ENCODE results near the gene IL1RN.

The IL1RN gene

DNA sequence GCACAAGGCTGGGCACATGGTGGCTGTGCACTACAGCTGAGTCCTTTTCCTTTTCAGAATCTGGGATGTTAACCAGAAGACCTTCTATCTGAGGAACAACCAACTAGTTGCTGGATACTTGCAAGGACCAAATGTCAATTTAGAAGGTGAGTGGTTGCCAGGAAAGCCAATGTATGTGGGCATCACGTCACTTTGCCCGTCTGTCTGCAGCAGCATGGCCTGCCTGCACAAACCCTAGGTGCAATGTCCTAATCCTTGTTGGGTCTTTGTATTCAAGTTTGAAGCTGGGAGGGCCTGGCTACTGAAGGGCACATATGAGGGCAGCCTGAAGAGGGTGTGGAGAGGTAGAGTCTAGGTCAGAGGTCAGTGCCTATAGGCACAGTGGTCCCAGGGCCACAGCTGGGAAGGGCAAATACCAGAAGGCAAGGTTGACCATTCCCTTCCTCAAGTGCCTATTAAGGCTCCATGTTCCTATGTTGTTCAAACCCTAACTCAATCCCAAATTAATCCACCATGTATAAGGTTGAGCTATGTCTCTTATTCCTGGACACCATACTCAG lies 2.2 kb downstream of the IL1RN start:
- no peak for DNase-seq (ENCODE audit: low spot score)

DNA sequence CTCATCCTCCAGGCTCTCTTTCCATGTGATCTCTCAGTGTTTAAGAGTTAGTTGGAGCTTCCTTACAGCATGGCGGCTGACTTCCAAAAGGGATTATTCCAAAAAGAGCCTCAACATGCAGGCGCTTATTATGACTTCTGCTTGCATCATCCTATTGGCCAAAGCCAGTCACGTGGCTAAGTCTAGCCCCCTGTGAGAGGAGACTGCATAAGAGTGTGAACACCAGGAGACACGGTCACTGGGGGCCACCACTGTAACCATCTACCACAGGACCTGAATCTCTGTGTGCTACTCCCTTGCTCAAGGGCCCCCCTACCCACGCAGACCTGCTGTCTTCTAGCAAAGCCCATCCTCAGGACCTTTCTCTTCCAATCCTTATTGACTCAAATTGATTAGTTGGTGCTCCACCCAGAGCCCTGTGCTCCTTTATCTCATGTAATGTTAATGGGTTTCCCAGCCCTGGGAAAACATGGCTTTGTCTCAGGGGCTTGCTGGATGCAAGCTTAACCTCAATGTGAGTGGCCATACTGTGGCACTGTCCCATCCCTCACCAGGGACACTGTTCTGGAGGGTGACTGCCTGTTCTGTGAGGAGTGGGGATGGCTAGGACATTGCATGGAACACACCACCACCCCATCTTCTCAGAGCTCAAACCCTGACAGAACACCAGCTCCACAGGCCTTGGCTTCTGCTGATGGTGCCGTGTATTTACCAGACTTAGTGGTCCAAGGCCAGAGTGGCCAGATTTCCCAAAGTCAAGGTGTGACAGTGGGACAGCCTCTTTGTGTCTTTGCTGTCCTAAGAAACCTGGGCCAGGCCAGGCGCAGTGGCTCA lies 4.2 kb downstream of the IL1RN start:
- DNase-seq (ENCODE audit: low spot score), result no peak

DNA sequence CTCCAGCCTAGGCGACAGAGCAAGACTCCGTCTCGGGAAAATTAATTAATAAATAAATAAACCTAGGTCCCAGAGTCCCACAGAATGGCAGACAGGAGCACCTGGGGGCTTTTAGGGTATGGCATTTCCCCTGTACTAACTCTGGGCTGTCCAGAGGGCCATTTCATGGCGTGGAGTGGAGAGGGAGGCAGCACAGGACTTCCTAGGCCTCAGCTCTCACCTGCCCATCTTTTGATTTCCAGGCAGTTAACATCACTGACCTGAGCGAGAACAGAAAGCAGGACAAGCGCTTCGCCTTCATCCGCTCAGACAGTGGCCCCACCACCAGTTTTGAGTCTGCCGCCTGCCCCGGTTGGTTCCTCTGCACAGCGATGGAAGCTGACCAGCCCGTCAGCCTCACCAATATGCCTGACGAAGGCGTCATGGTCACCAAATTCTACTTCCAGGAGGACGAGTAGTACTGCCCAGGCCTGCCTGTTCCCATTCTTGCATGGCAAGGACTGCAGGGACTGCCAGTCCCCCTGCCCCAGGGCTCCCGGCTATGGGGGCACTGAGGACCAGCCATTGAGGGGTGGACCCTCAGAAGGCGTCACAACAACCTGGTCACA lies 5.1 kb downstream of the IL1RN start:
- no peak for DNase-seq (ENCODE audit: low spot score)

DNA sequence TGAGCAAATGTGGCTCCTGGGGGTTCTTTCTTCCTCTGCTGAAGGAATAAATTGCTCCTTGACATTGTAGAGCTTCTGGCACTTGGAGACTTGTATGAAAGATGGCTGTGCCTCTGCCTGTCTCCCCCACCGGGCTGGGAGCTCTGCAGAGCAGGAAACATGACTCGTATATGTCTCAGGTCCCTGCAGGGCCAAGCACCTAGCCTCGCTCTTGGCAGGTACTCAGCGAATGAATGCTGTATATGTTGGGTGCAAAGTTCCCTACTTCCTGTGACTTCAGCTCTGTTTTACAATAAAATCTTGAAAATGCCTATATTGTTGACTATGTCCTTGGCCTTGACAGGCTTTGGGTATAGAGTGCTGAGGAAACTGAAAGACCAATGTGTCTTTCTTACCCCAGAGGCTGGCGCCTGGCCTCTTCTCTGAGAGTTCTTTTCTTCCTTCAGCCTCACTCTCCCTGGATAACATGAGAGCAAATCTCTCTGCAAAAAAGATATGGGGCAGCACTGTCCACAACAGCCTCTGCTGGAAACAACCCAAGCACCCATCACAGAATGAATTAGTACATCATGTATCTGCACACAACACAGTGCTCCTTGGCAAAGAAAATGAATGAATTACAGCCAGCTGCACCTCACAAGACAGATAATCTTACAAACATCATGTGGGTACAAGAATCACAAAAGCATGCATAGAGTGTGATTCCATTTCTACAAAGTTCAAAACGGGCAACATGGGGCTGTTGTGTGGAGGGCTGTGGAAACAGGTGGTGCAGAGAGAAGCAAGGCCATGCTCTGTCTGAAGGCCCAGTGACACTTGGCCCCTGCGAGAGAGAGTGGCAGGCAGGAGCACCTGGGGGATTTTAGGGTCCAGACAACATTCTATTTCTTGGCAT lies 6.6 kb downstream of the IL1RN start:
- DNase-seq (ENCODE audit: low spot score), result no peak

DNA sequence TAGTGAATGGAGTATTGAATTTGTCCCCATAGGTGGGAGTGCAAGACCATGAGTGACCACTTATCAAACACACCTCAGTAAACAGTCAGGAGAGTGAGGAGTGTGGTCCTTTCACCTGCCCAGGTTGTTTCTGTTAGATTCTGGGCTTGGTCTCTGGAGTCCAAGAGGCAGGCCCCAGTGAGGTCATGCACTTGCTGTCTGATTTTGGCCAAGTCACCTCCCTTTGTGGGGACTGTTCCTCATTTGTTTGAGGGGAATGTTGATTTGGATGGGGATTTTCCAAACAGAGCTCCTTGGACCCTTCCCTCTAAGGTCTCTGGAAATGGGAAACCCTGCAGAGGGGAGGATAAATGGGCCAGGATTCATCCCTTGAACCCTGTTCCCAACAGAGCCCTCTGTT lies 7.3 kb downstream of the IL1RN start:
- no peak for DNase-seq (ENCODE audit: low spot score)

DNA sequence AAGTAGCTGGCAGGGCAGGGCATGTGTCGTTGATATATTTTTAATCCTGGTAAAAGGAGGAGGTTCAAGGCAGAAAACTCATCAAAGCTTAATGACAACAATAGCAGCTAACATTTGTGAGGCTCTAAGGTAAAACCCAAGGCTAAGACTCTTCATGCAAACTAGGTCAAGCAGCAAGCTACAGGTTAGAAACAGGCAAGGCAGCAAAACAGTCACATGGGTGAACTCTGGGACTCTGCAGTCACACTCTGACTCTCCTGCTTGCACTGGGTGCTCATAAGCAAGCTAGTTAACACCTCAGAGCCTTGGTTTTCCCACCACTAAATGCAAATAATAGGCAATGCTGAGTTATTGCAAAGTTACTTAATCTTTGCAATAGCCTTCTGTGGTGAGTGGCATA lies 7.9 kb downstream of the IL1RN start:
- DNase-seq (ENCODE audit: low spot score), result no peak

DNA sequence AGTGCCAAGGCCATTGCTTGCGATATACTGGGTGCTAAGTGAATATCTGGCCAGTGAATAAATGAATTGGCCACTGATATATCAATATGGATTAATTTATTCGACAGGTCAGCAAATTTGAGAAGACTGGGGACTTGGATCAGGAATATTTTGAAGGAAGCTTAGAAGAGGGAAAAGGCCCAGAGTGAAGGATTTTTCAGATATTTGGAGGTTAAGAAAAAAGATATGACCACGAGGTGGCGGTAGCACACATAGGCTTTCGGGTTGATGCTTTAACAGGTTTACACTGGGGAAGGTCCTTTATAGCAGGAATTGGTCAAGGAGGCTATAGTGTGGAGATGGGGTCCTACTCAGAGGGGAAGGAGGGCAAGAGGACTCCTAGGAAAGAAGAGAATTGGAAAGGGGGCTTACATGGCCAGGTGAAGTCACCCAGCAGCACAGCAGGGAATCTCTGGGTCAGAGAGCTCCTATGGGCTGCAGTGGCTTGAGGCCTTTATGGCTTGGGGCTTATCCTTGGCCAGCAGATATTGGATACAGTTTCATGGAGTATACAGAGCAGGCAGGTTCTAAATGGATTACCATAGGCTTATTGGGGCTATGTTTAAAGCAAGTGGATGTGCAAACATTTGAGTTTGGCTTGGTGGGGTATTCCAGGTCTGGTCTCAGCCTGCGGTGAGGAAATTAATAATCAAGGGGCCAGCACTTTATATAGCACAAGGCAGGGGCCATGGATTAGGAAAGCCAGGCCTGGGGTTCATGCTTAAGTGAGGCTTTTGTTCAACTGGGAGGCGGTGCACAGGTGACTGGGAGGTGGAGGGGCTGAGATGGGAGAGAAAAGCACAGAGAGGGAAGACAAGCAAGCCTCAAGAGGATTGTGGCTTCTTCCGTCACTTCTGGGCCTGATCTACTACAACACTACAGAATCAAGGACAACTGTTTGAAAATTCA lies 9.7 kb downstream of the IL1RN start:
- DNase-seq (ENCODE audit: low spot score), result peak; percentile 69

DNA sequence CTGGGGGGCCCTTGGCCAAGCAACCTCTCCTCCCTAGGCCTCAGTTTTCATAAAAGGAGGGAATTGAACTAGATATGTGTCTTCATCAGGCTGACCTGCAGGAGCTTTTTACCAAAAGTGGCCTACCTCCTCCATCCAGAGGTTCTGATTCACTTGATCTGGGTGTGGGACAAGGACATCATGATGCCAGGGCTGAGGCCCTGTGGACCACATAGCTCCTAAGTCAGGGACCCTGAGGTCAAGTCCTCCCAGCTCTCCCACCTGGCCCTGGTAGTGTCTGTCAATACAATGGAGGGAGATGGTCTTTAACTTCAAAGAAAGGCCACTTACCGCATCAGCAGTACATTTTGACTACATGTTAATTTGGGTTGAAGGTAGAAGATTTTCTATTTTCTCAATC lies 10.4 kb downstream of the IL1RN start:
- no peak for DNase-seq (ENCODE audit: low spot score)

DNA sequence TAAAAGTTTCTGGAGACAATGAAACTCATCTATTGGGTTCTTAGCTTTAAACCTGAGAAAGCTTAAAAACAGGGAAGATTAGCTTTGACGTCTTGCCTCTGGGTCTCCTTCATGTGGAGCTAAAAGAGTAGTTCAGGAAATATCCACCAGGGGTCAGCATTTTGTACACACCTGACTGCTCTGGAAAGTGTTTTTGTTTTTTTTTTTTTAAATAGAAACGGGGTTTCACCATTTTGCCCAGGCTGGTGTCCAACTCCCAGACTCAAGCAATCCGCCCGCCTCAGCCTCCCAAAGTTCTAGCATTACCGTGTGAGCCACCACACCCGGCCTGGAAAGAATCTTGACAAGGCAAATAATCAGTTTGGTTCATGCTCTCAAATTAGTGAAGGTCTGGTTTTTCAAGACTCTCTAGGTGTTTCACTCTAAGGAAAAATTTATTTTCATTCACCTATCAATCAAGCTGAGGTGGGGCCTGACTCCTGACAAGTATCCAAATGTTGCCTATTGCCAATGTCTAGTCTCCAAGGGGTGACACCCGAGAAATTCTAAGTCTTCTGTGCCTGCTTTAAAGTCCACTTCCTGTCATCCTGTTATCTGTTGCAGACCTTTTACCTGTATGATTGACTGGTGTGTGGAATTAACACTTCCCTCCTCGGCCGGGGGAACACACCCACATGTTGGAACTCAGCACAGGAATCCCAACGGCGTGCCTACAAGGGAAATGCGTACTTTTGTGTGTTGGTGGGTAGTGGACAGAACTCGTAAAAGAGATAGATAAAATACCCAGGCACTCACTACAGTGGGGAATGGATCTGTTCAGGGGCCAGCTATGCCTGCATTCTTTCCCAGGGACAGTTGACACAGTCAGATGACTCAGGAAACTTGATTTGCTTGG lies 11.3 kb downstream of the IL1RN start:
- DNase-seq (ENCODE audit: low spot score), result peak; percentile 84

DNA sequence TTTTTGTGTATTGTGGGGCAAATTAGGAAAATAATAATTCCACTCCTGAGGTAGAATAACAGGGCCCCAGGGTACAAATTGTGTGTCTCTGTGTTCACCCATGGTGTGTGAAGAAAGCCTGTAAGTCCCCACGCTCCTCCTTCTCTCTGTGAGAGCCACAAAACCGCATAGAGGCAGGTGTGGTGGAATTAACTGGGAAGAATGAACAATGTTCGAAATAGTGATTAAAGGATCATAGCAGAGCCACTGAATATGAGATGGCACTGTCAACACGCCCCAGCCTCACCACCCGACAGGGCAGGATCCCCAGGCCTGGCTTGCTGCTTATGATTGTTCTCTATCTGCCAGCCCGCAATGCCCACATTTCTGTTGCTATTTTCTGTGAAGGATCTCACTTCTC lies 14.1 kb downstream of the IL1RN start:
- DNase-seq (ENCODE audit: low spot score), result no peak

DNA sequence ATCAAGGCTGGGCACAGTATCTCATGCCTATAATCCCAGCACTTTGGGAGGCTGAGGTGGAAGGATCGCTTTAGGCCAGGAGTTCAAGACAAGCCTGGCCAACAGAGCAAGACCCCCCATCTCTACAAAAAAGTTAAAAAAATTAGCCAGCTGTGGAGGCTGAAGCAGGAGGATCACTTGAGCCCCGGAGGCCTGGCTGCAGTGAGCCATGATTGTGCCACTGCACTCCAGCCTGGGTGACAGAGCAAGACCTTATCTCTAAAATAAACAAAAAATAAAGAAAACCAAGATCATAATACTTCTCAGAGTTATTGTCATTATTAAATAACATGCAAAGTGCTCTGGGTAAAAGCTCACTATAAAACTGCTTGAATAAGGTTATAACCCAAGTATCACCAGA lies 14.9 kb downstream of the IL1RN start:
- DNase-seq (ENCODE audit: low spot score), result no peak

DNA sequence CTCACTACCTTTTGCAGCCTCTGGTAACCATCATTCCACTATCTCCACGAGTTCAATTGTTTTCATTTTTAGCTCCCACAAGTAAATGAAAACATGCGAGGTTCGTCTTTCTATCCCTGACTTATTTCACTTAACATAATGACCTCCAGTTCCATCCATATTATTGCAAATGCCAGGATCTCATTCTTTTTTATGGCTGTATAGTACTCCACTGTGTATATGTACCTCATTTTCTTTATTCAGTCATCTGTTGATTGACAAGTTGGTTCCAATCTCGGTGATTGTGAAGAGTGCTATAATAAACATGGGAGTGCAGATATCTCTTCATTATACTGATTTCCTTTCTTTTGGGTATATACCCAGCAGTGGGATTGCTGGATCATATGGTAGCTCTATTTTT lies 16.9 kb downstream of the IL1RN start:
- no peak for DNase-seq (ENCODE audit: low spot score)

DNA sequence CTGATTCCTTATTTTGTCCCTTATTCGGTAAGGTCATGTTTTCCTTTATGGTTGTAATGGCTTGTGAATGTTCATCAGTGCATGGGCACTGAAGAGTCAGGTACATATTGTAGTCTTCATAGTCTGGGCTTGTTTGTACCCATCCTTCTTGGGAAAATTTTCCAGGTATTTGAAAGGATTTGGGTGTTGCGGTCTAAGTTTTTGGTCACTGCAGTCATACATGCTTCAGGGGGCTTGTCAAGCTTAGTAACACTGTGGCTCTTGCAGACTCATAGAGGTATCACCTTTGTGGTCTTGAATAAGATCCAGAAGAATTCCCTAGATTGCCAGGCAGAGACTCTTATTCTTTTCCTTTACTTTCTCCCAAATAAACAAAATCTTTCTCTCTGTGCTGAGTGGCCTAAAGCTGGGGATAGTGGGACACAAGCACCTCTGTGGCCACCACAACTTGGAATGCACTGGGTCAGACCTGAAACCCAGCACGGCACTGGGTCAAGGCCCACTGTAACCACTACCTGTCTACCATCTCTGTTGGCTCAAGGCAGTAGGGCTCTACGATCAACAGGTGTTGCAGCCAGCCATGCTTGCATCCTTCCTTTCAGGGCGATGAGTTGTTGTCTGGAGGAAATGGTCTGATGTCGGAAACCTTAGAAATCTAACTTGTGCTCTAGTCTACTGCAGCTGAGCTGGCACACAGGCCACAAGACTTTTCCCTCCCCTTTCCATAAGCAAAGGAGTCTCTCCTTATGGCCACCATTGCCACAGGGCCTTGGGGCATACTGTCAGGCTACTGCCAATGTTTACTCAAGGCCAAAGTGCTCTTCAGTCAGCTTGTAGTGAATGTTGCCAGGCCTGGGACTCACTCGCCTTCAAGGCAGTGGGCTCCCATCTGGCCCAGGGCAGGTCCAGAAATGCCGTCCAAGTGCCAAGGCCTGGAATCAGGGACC lies 21.5 kb downstream of the IL1RN start:
- DNase-seq (ENCODE audit: low spot score), result no peak

DNA sequence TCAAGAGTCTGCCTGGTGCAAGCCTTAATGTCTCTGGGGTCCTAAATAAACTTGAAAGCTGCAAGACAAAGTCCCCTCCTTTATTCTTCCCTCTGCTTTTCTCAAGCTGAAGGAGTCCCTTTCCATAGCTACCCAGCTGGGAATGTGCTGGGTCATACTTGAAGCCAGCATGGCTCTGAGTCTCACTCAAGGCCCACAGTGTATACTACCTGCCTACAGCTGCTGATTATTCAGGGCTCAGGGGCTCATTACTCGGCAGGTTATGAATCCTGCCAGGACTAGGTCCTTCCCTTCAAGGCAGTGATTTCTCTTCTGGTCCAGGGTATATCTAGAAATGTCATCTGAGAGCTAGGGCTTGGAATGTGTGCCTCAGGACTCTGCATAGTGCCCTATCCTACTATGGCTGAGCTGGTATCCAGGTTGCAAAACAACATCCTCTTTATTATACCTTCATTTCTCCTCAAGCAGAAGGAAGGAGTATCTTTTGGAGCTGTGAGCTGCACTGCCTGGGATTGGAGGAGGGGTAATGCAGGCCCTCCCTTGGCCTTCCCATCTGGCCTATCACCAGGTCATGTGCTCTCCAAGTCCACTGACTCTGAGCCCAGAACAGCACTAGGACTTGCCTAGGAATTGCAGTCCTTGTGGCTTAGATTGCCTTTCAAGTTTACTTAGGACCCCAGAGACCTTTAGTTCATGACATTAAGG lies 22.3 kb downstream of the IL1RN start:
- DNase-seq (ENCODE audit: low spot score), result no peak

DNA sequence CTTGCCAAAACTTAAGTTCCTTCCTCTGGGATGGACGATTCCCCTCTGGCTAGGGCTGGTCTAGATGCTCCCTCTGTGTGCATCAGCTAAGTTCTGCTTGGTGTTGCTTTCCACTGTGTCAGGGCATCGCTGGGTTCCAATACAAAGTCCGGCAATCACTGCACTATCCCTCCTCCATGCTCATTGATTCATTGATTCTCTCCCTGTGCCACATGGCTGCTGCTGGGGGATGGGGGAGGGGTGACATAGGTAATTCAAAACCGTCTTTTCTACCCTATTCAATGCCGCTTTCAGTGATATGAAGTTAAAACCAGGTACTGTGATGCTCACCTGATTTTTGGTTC lies 22.8 kb downstream of the IL1RN start:
- DNase-seq (ENCODE audit: low spot score), result no peak

DNA sequence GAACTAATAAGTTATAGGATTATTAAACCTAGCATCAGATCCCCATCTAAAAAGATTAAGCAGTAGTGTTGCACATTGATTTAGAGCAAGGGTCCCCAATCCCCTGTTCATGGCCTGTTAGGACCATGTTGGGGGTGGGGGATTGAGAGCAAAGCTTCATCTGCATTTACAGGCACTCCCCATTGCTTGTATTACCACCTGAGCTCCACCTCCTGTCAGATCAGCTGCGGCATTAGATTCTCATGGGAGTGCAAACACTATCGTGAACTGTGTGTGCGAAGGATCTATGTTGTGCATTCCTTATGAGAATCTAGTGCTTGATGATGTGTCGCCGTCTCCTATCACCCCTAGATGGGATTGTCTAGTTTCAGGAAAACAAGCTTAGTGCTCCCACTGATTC lies 27.9 kb downstream of the IL1RN start:
- DNase-seq (ENCODE audit: low spot score), result no peak

DNA sequence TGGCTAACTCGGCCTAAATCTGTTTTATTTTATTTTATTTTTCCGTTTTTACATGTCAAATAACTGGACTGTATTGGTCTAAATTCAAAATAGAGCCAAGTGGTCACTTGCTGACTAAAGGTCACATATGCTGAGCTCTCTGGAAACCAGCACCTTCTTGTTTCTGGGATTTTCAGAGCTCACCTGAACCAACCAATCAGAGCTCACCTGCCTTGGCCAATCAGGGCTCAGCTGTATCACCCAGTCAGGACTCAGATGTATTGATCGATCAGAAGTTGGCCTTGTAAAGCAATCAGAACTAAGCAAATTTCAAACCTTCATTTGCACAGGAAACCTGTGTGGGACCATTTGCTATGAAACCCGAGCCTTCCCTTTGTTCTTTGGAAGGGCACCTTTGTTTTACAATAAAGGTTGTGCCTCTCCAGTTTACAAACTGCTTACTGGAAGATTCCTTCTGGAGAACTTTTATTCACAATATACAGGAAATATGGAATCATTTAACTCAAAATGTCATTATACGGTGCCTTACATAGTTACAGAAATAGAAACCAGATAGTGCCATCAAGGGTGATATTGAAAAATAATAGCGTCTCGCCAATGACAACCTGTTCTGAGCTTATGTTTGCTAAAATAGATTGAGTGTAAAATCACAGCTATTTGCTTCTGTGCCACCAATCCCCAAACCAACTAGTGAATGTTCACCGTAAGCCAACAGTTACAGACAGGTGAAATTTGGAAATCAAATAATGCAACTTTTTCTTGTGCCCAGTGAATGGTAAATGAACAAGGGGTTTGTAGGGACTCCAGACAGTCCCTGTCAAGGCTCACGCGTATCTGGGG lies 29.1 kb downstream of the IL1RN start:
- no peak for DNase-seq (ENCODE audit: low spot score)

Measured in hematopoietic multipotent progenitor cell treated with erythropoietin and hydrocortisone succinate and interleukin-3 and kit ligand, for 15 days (in vitro differentiated cells).